ENCODE measurements around the gene RAET1G.

DNA sequence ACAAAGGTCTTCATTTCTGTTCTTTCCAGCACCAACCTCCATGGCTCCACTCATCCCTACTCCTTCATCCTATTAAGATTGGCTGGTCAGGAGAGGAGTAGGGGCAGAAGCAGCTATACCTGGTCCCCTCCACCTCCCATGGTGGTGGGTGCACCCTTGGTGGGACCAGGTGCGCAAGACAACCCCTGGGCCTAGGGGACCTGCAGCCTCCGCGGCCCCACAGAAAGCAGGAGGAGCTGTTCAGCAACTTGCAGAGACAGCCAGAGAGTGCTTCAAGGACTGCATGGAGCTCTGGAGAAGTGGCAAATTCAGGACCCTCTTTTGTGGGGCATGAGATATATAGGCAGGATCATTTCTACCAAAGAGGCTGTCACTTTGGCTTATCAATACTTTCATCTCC, 28.7 kb upstream of the RAET1G start:
- TF ChIP-seq, protein P1, sequence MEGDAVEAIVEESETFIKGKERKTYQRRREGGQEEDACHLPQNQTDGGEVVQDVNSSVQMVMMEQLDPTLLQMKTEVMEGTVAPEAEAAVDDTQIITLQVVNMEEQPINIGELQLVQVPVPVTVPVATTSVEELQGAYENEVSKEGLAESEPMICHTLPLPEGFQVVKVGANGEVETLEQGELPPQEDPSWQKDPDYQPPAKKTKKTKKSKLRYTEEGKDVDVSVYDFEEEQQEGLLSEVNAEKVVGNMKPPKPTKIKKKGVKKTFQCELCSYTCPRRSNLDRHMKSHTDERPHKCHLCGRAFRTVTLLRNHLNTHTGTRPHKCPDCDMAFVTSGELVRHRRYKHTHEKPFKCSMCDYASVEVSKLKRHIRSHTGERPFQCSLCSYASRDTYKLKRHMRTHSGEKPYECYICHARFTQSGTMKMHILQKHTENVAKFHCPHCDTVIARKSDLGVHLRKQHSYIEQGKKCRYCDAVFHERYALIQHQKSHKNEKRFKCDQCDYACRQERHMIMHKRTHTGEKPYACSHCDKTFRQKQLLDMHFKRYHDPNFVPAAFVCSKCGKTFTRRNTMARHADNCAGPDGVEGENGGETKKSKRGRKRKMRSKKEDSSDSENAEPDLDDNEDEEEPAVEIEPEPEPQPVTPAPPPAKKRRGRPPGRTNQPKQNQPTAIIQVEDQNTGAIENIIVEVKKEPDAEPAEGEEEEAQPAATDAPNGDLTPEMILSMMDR (IDR thresholded peaks at IDR 0.05), result no peak
- no peak for TF ChIP-seq TP53 (CRISPR knock-in tag; IDR thresholded peaks at IDR 0.05)
- no peak for TF ChIP-seq RARB (CRISPR knock-in tag; IDR thresholded peaks at IDR 0.05)
- TF ChIP-seq MYC (IDR thresholded peaks at IDR 0.05; ENCODE audit: borderline replicate concordance, low read length), result no peak
- TF ChIP-seq, protein P2, sequence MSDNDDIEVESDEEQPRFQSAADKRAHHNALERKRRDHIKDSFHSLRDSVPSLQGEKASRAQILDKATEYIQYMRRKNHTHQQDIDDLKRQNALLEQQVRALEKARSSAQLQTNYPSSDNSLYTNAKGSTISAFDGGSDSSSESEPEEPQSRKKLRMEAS (IDR thresholded peaks at IDR 0.05), result no peak
- no peak for TF ChIP-seq EP300 (IDR thresholded peaks at IDR 0.05)
- no peak for TF ChIP-seq CEBPB (IDR thresholded peaks at IDR 0.05)
- no peak for TF ChIP-seq POLR2A (IDR thresholded peaks at IDR 0.05; ENCODE audit: low read length)
- no peak for TF ChIP-seq RAD21 (conservative IDR thresholded peaks at IDR 0.05 in 1 of 2, IDR thresholded peaks at IDR 0.05 in 1 of 2)
- TF ChIP-seq, protein P3, sequence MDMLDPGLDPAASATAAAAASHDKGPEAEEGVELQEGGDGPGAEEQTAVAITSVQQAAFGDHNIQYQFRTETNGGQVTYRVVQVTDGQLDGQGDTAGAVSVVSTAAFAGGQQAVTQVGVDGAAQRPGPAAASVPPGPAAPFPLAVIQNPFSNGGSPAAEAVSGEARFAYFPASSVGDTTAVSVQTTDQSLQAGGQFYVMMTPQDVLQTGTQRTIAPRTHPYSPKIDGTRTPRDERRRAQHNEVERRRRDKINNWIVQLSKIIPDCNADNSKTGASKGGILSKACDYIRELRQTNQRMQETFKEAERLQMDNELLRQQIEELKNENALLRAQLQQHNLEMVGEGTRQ (IDR thresholded peaks at IDR 0.05), result no peak
- TF ChIP-seq RFX5 (IDR thresholded peaks at IDR 0.05), result no peak
